Measurements from ENCODE around the gene FAP.

The FAP gene

GRCh38 chr2:162198239-162198638 lies 45.0 kb downstream of the FAP start:
- Histone ChIP-seq H3K9me3 (ENCODE audit: control insufficient read depth in 1 of 2, low read length in 2 of 2) (no peaks in the 10 kb centered on the region), H3K4me1 (ENCODE audit: control insufficient read depth in 1 of 2, insufficient read depth in 2 of 2, low read length in 2 of 2) (peaks cover 11 to 16% of the 10 kb centered on the region in 2 donors), H3K9ac (ENCODE audit: low read depth in 1 of 2, low read length in 2 of 2) (no peak overlapping the region), H3K27me3 (ENCODE audit: control insufficient read depth in 1 of 2, insufficient read depth in 2 of 2, low read length in 2 of 2) (no peaks in the 10 kb centered on the region), H3K36me3 (ENCODE audit: control insufficient read depth in 1 of 2, insufficient read depth in 2 of 2, low read length in 2 of 2) (no peaks in the 10 kb centered on the region), H3K27ac (ENCODE audit: low read depth, low read length) (no peak overlapping the region), H3K4me3 (ENCODE audit: low read depth in 1 of 2, low read length in 2 of 2) (no peak overlapping the region)

DNA sequence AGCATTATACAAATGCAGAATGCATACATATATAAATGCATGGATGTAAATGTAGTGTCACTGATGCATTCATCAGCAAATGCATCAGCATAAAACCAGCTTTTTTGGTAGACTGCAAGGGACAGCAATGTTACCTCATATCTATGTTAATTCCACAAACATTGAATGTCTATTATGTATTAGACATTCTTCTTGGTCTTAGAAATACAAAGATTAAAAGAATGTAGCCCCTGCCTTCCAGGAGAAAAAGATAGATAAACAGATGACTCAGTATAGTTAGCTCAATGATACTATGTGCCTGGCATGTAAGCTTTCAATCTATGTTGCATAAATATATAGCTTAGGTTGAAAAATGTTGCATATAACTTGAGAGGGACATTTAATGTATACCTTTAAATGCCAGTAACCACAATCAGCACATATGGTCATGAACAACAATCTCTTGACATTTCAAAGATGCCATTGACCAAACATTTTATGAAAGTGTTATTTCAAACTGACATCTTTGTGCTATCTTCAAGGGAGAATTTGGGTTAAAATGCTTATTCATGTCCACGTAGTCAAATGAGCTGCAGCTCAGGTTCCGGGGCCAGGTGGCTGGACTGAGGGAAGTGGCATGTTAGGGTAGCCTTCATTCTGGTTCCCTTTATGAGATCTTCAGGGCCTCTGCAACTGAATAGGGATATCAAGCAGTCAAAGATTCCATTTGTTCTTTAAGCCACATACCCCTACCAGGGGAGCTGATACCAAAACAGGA lies 46.0 kb downstream of the FAP start:
- Histone ChIP-seq H3K36me3 (ENCODE audit: control insufficient read depth in 1 of 2, insufficient read depth in 2 of 2, low read length in 2 of 2) (no peaks in the 10 kb centered on the region), H3K4me3 (ENCODE audit: low read depth in 1 of 2, low read length in 2 of 2) (no peak overlapping the region), H3K4me1 (ENCODE audit: control insufficient read depth in 1 of 2, insufficient read depth in 2 of 2, low read length in 2 of 2) (peaks cover 11 to 15% of the 10 kb centered on the region in 2 donors), H3K27ac (ENCODE audit: low read depth, low read length) (no peak overlapping the region), H3K27me3 (ENCODE audit: control insufficient read depth in 1 of 2, insufficient read depth in 2 of 2, low read length in 2 of 2) (no peaks in the 10 kb centered on the region), H3K9ac (ENCODE audit: low read depth in 1 of 2, low read length in 2 of 2) (no peak overlapping the region), H3K9me3 (ENCODE audit: control insufficient read depth in 1 of 2, low read length in 2 of 2) (no peaks in the 10 kb centered on the region)

DNA sequence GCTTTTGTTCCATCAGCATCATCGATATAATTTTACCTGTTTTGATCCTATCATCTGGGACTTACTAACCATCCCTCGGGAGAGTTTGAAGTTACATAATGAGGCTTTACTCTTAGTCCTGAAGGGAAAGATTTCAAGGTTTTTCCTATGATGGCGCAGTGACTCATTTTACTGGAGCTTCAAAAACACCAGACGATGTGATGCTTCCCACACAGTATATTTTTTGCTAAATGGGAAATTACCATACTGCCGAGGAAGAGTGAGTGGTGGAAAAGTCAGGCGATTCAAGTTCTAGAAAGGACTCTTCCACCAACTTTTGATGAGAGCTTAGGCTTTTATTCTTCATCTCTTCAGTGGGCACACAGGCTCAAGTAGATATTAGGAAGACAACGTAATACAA lies 46.6 kb downstream of the FAP start:
- Histone ChIP-seq H3K9me3 (ENCODE audit: control insufficient read depth in 1 of 2, low read length in 2 of 2) (no peaks in the 10 kb centered on the region), H3K4me1 (ENCODE audit: control insufficient read depth in 1 of 2, insufficient read depth in 2 of 2, low read length in 2 of 2) (peaks cover 9% of the 10 kb centered on the region in 2 donors), H3K36me3 (ENCODE audit: control insufficient read depth in 1 of 2, insufficient read depth in 2 of 2, low read length in 2 of 2) (no peaks in the 10 kb centered on the region), H3K9ac (ENCODE audit: low read depth in 1 of 2, low read length in 2 of 2) (no peak overlapping the region), H3K4me3 (ENCODE audit: low read depth in 1 of 2, low read length in 2 of 2) (no peak overlapping the region), H3K27me3 (ENCODE audit: control insufficient read depth in 1 of 2, insufficient read depth in 2 of 2, low read length in 2 of 2) (no peaks in the 10 kb centered on the region), H3K27ac (ENCODE audit: low read depth, low read length) (no peak overlapping the region)

DNA sequence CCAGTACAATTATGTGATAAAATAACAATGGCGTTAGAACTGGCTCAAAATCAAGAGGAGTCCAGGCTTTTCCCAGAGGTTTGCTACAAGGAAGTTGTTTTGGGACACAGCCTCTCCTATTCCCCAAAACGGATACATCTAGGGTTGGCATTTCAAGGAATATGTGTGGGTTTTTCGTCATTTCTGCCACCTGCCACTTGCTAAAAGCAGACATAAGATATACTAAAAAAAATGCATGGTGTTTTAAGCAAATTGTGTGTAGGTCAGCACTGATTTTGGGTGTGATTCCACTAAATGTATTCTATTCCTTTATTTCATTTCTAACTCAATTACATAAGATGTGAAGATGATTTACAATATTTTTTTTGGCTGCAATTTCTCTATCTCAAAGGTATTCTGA lies 54.8 kb downstream of the FAP start:
- no peaks in the 10 kb centered on the region for H3K27me3 ChIP-seq (ENCODE audit: control insufficient read depth in 1 of 2, insufficient read depth in 2 of 2, low read length in 2 of 2)
- no peak overlapping the region for H3K4me3 ChIP-seq (ENCODE audit: low read depth in 1 of 2, low read length in 2 of 2)
- H3K9me3 ChIP-seq (ENCODE audit: control insufficient read depth in 1 of 2, low read length in 2 of 2) = no peaks in the 10 kb centered on the region
- H3K9ac ChIP-seq (ENCODE audit: low read depth in 1 of 2, low read length in 2 of 2) = no peak overlapping the region
- H3K27ac ChIP-seq (ENCODE audit: low read depth, low read length) = no peak overlapping the region
- peaks cover 9 to 10% of the 10 kb centered on the region in 2 donors for H3K4me1 ChIP-seq (ENCODE audit: control insufficient read depth in 1 of 2, insufficient read depth in 2 of 2, low read length in 2 of 2)
- no peaks in the 10 kb centered on the region for H3K36me3 ChIP-seq (ENCODE audit: control insufficient read depth in 1 of 2, insufficient read depth in 2 of 2, low read length in 2 of 2)

DNA sequence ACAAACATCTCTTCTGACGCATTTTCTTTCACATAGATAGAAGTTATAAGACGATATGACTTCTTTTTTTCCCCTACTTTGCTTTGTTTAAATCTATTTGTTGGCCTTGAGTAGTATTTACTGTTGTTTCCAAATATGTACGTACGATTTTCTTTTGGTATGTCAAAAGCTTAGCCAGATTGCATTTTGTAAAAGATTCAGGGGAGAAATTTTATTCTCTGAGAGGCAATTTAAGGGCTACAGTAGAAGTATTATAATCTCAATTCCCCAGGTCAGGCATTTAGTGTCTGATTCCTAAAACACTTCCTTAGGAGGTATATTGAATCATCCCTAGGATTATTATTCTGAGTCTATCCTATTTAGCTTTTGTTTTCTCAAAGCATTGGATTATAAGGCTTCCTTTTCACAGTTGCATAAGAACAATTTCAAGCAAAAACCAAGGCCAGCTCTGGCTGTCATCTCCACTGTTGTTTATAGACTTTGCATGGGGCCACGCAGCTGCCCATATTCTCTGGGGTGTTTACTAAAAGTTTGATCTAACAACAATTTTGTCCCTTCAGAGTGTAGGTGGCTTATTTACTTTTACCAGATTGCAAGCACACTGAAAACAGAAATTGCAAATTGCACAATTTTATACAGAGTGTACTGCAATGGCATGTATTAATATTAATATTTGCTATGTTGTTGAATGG lies 57.6 kb downstream of the FAP start:
- Histone ChIP-seq H3K27me3 (ENCODE audit: control insufficient read depth in 1 of 2, insufficient read depth in 2 of 2, low read length in 2 of 2) (no peaks in the 10 kb centered on the region), H3K4me1 (ENCODE audit: control insufficient read depth in 1 of 2, insufficient read depth in 2 of 2, low read length in 2 of 2) (peaks cover 9 to 10% of the 10 kb centered on the region in 2 donors), H3K9ac (ENCODE audit: low read depth in 1 of 2, low read length in 2 of 2) (no peak overlapping the region), H3K36me3 (ENCODE audit: control insufficient read depth in 1 of 2, insufficient read depth in 2 of 2, low read length in 2 of 2) (no peaks in the 10 kb centered on the region), H3K4me3 (ENCODE audit: low read depth in 1 of 2, low read length in 2 of 2) (no peak overlapping the region), H3K9me3 (ENCODE audit: control insufficient read depth in 1 of 2, low read length in 2 of 2) (no peaks in the 10 kb centered on the region), H3K27ac (ENCODE audit: low read depth, low read length) (no peak overlapping the region)

- H3K4me3 ChIP-seq (ENCODE audit: low read depth in 1 of 2, low read length in 2 of 2) = peak overlapping the region; percentile 17 to 25
- no peaks in the 10 kb centered on the region for H3K36me3 ChIP-seq (ENCODE audit: control insufficient read depth in 1 of 2, insufficient read depth in 2 of 2, low read length in 2 of 2)
- H3K27ac ChIP-seq (ENCODE audit: low read depth, low read length) = no peak overlapping the region
- no peaks in the 10 kb centered on the region for H3K27me3 ChIP-seq (ENCODE audit: control insufficient read depth in 1 of 2, insufficient read depth in 2 of 2, low read length in 2 of 2)
- H3K9ac ChIP-seq (ENCODE audit: low read depth in 1 of 2, low read length in 2 of 2) = no peak overlapping the region
- H3K9me3 ChIP-seq (ENCODE audit: control insufficient read depth in 1 of 2, low read length in 2 of 2) = no peaks in the 10 kb centered on the region
- H3K4me1 ChIP-seq (ENCODE audit: control insufficient read depth in 1 of 2, insufficient read depth in 2 of 2, low read length in 2 of 2) = peaks cover 9 to 10% of the 10 kb centered on the region in 2 donors
These were observed 58.3 kb downstream of the FAP start for GRCh38 chr2:162184821-162185450.

DNA sequence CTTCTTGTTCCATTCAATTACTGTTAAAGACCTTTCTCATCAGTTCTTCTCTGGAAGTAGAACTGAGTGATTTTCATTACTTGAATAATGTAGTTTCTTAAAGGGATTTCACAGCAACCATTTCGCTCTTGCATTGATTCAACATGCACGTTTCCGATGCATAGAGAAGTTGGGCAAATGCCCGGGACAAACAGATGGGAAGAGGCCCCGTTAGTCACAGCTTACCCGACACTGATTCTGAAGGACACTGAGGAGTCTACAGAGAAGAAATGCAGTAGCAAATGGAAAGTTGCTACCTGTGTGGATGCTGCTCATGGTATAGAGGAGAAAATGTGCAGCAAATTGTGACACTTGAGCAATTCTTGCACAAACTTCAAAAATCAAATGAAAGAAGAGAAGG lies 58.9 kb downstream of the FAP start:
- Histone ChIP-seq H3K4me1 (ENCODE audit: control insufficient read depth in 1 of 2, insufficient read depth in 2 of 2, low read length in 2 of 2) (peaks cover 9 to 10% of the 10 kb centered on the region in 2 donors), H3K27ac (ENCODE audit: low read depth, low read length) (no peak overlapping the region), H3K9me3 (ENCODE audit: control insufficient read depth in 1 of 2, low read length in 2 of 2) (no peaks in the 10 kb centered on the region), H3K27me3 (ENCODE audit: control insufficient read depth in 1 of 2, insufficient read depth in 2 of 2, low read length in 2 of 2) (no peaks in the 10 kb centered on the region), H3K4me3 (ENCODE audit: low read depth in 1 of 2, low read length in 2 of 2) (peak overlapping the region; percentile 17 to 25), H3K36me3 (ENCODE audit: control insufficient read depth in 1 of 2, insufficient read depth in 2 of 2, low read length in 2 of 2) (no peaks in the 10 kb centered on the region), H3K9ac (ENCODE audit: low read depth in 1 of 2, low read length in 2 of 2) (no peak overlapping the region)

GRCh38 chr2:162182395-162182794 lies 60.9 kb downstream of the FAP start:
- H3K27me3 ChIP-seq (ENCODE audit: control insufficient read depth in 1 of 2, insufficient read depth in 2 of 2, low read length in 2 of 2) = no peaks in the 10 kb centered on the region
- H3K36me3 ChIP-seq (ENCODE audit: control insufficient read depth in 1 of 2, insufficient read depth in 2 of 2, low read length in 2 of 2) = no peaks in the 10 kb centered on the region
- H3K4me1 ChIP-seq (ENCODE audit: control insufficient read depth in 1 of 2, insufficient read depth in 2 of 2, low read length in 2 of 2) = peaks cover 9 to 10% of the 10 kb centered on the region in 2 donors
- H3K9me3 ChIP-seq (ENCODE audit: control insufficient read depth in 1 of 2, low read length in 2 of 2) = no peaks in the 10 kb centered on the region
- H3K27ac ChIP-seq (ENCODE audit: low read depth, low read length) = no peak overlapping the region
- H3K9ac ChIP-seq (ENCODE audit: low read depth in 1 of 2, low read length in 2 of 2) = no peak overlapping the region
- H3K4me3 ChIP-seq (ENCODE audit: low read depth in 1 of 2, low read length in 2 of 2) = no peak overlapping the region

DNA sequence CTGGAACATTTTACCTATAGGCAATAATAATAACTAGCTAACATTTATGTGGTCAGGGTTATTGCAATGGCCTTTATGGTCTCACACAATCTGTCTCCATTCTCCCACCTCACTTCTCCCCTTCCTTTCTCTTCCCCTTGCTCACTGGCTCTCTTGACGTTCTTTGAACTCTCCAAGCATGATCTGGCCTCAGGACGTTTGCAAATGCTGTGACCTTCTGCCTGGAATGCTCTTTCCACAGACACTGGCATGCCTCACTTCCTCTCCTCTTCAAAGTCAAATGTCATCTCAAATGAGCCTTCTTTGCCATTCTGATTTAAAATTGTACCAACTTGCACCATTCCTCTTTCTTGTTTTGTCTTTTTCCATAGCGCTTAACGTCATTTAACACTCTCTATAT lies 65.9 kb downstream of the FAP start:
- no peaks in the 10 kb centered on the region for H3K36me3 ChIP-seq (ENCODE audit: control insufficient read depth in 1 of 2, insufficient read depth in 2 of 2, low read length in 2 of 2)
- no peak overlapping the region for H3K4me3 ChIP-seq (ENCODE audit: low read depth in 1 of 2, low read length in 2 of 2)
- no peak overlapping the region for H3K27ac ChIP-seq (ENCODE audit: low read depth, low read length)
- H3K9me3 ChIP-seq (ENCODE audit: control insufficient read depth in 1 of 2, low read length in 2 of 2) = no peaks in the 10 kb centered on the region
- no peaks in the 10 kb centered on the region for H3K4me1 ChIP-seq (ENCODE audit: control insufficient read depth in 1 of 2, insufficient read depth in 2 of 2, low read length in 2 of 2)
- no peaks in the 10 kb centered on the region for H3K27me3 ChIP-seq (ENCODE audit: control insufficient read depth in 1 of 2, insufficient read depth in 2 of 2, low read length in 2 of 2)
- H3K9ac ChIP-seq (ENCODE audit: low read depth in 1 of 2, low read length in 2 of 2) = no peak overlapping the region

GRCh38 chr2:162175714-162176113 lies 67.5 kb downstream of the FAP start:
- Histone ChIP-seq H3K4me1 (ENCODE audit: control insufficient read depth in 1 of 2, insufficient read depth in 2 of 2, low read length in 2 of 2) (no peaks in the 10 kb centered on the region), H3K9me3 (ENCODE audit: control insufficient read depth in 1 of 2, low read length in 2 of 2) (no peaks in the 10 kb centered on the region), H3K9ac (ENCODE audit: low read depth in 1 of 2, low read length in 2 of 2) (no peak overlapping the region), H3K36me3 (ENCODE audit: control insufficient read depth in 1 of 2, insufficient read depth in 2 of 2, low read length in 2 of 2) (no peaks in the 10 kb centered on the region), H3K27me3 (ENCODE audit: control insufficient read depth in 1 of 2, insufficient read depth in 2 of 2, low read length in 2 of 2) (no peaks in the 10 kb centered on the region), H3K4me3 (ENCODE audit: low read depth in 1 of 2, low read length in 2 of 2) (no peak overlapping the region), H3K27ac (ENCODE audit: low read depth, low read length) (no peak overlapping the region)

All from duodenal mucosa (tissue), 2 donors.